Measurements from ENCODE around the gene INO80D.

The INO80D gene

GRCh38 chr2:206105541-206105940 is 19.6 kb upstream of the INO80D start:
- H3K36me3 ChIP-seq (ENCODE audit: control insufficient read depth in 2 of 2, insufficient read depth in 1 of 2, low read length in 2 of 2), result no peaks in the 10 kb centered on the region; a peak in 1 of 3 replicates
- ChIA-PET CTCF (interaction anchor here (0.7 kb wide), 1 partner anchor 276 kb away, joined by 3 read pairs; no protein-coding TSS in a partner anchor), POLR2A (no interaction called here)
- H3K4me1 ChIP-seq (ENCODE audit: control insufficient read depth, insufficient read depth, low read length), result no peaks in the 10 kb centered on the region
- no peak overlapping the region for H3K27ac ChIP-seq (ENCODE audit: extremely low read depth, low read depth, low read length)
- H3K4me3 ChIP-seq (ENCODE audit: low read depth, low read length), result no peak overlapping the region
- TF ChIP-seq ZFP41 (tag by site-specific recombination; IDR thresholded peaks at IDR 0.05; ENCODE audit: borderline replicate concordance) (no peak), ZBTB26 (tag by site-specific recombination; optimal IDR thresholded peaks at IDR 0.05) (no peak), ZNF449 (tag by site-specific recombination; IDR thresholded peaks at IDR 0.05) (no peak), ZNF112 (tag by site-specific recombination; IDR thresholded peaks at IDR 0.05) (no peak), IKZF3 (tag by site-specific recombination; IDR thresholded peaks at IDR 0.05) (no peak)
- no peaks in the 10 kb centered on the region for H3K9me3 ChIP-seq (ENCODE audit: control insufficient read depth, insufficient read depth, low read depth, low read length)

- no peak overlapping the region for H3K27ac ChIP-seq (ENCODE audit: extremely low read depth, low read depth, low read length)
- CTCF ChIA-PET, result no interaction called here
- H3K36me3 ChIP-seq (ENCODE audit: control insufficient read depth in 2 of 2, insufficient read depth in 1 of 2, low read length in 2 of 2), result no peaks in the 10 kb centered on the region; a peak in 1 of 3 replicates
- no peaks in the 10 kb centered on the region for H3K4me1 ChIP-seq (ENCODE audit: control insufficient read depth, insufficient read depth, low read length)
- H3K4me3 ChIP-seq (ENCODE audit: low read depth, low read length), result no peak overlapping the region
- no peaks in the 10 kb centered on the region for H3K9me3 ChIP-seq (ENCODE audit: control insufficient read depth, insufficient read depth, low read depth, low read length)
- POLR2A ChIA-PET, result no interaction called here
- TF ChIP-seq ZNF223 (tag by site-specific recombination; IDR thresholded peaks at IDR 0.05) (no peak), ZNF184 (tag by site-specific recombination; IDR thresholded peaks at IDR 0.05) (no peak), ZBTB49 (tag by site-specific recombination; IDR thresholded peaks at IDR 0.05; ENCODE audit: low read depth) (no peak), KLF17 (tag by site-specific recombination; IDR thresholded peaks at IDR 0.05) (no peak), HOXD13 (CRISPR knock-in tag; IDR thresholded peaks at IDR 0.05; ENCODE audit: borderline replicate concordance) (no peak), PRDM10 (tag by site-specific recombination; IDR thresholded peaks at IDR 0.05) (no peak), ZNF26 (tag by site-specific recombination; IDR thresholded peaks at IDR 0.05) (no peak), ZNF302 (tag by site-specific recombination; IDR thresholded peaks at IDR 0.05; ENCODE audit: low read depth) (no peak), ZNF830 (tag by site-specific recombination; IDR thresholded peaks at IDR 0.05; ENCODE audit: low read depth) (no peak), ZNF211 (tag by site-specific recombination; IDR thresholded peaks at IDR 0.05; ENCODE audit: low read depth) (no peak), ZNF785 (tag by site-specific recombination; IDR thresholded peaks at IDR 0.05) (no peak), ZNF175 (tag by site-specific recombination; IDR thresholded peaks at IDR 0.05) (no peak), ZNF549 (tag by site-specific recombination; IDR thresholded peaks at IDR 0.05) (no peak), ZNF449 (tag by site-specific recombination; IDR thresholded peaks at IDR 0.05) (no peak), SALL2 (tag by site-specific recombination; IDR thresholded peaks at IDR 0.05; ENCODE audit: borderline replicate concordance) (no peak), ZNF362 (tag by site-specific recombination; IDR thresholded peaks at IDR 0.05) (no peak)
Measured at GRCh38 chr2:206105038-206105437, 19.1 kb upstream of the INO80D start.

Data from HEK293 (cell line).